Neural cell (in vitro differentiated cells): ENCODE measurements around the gene MRGPRD. TPM values are rescaled to one million over a fixed set of nuclear protein-coding genes. Genes with fewer than 3 reads are reported as not detected.

Source experiments
- H2AFZ ChIP-seq: fragments of 200-600, 300-800 bp; sonication (generic), shearing (Covaris generic); 2 replicates; pipeline ENCODE4 v1.6.0; 2014; ENCODE audit warnings: low read depth, mild to moderate bottlenecking, antibody characterized with exemption, low read length, moderate library complexity
- H3F3A ChIP-seq: fragments of 200-600 bp; shearing (Covaris generic); 2 replicates; pipeline ENCODE4 v1.6.1; 2016; ENCODE audit warnings: mild to moderate bottlenecking, moderate library complexity, mixed read lengths, antibody characterized with exemption, low read length; ENCODE audit not compliant: insufficient read depth, poor library complexity, severe bottlenecking
- H3K27ac ChIP-seq: fragments of 200-600, 300-800 bp; sonication (generic), shearing (Covaris generic); 2 replicates; pipeline ENCODE4 v1.5.1; 2014; ENCODE audit warnings: mild to moderate bottlenecking, low read length, moderate library complexity
- H3K27me3 ChIP-seq: fragments of 300-800, 200-600 bp; sonication (generic), shearing (Covaris generic); 2 replicates; pipeline ENCODE4 v1.6.0; 2014; ENCODE audit warnings: mild to moderate bottlenecking, low read depth, low read length, moderate library complexity; ENCODE audit not compliant: insufficient read depth
- H3K36me3 ChIP-seq: fragments of 300-800, 200-600 bp; sonication (generic), shearing (Covaris generic); 2 replicates; pipeline ENCODE4 v1.5.1; 2014; ENCODE audit warnings: mild to moderate bottlenecking, antibody characterized with exemption, low read length, moderate library complexity; ENCODE audit not compliant: insufficient read depth
- H3K4me2 ChIP-seq: fragments of 300-800, 200-600 bp; sonication (generic), shearing (Covaris generic); 2 replicates; pipeline ENCODE4 v1.6.0; 2014; ENCODE audit warnings: mild to moderate bottlenecking, low read length
- H3K4me3 ChIP-seq: fragments of 300-800, 200-600 bp; sonication (generic), shearing (Covaris generic); 2 replicates; pipeline ENCODE4 v1.5.1; 2014; ENCODE audit warnings: mild to moderate bottlenecking, low read length, moderate library complexity
- H3K79me2 ChIP-seq: fragments of 200-600 bp; shearing (Covaris generic); replicated peaks from 2 replicates; pipeline ENCODE4 v1.6.0; 2014; ENCODE audit warnings: mild to moderate bottlenecking, low read length, moderate library complexity; ENCODE audit not compliant: insufficient read depth
- H3K9ac ChIP-seq: fragments of 300-800, 200-600 bp; sonication (generic), shearing (Covaris generic); 2 replicates; pipeline ENCODE4 v1.6.1; 2016; ENCODE audit warnings: mild to moderate bottlenecking, low read length, mixed read lengths
- H3K9me2 ChIP-seq: fragments of 200-600 bp; shearing (Covaris generic); 2 replicates; pipeline ENCODE4 v1.6.1; 2016; ENCODE audit warnings: mild to moderate bottlenecking, low read length, mixed read lengths; ENCODE audit not compliant: insufficient read depth
- H3K9me3 ChIP-seq: fragments of 200-600, 300-800 bp; sonication (generic), shearing (Covaris generic); 2 replicates; pipeline ENCODE4 v1.6.1; 2016; ENCODE audit warnings: mild to moderate bottlenecking, mixed run types, low read length, moderate library complexity, mixed read lengths
- H4K20me1 ChIP-seq: fragments of 200-600 bp; shearing (Covaris generic); 2 replicates; pipeline ENCODE4 v1.6.1; 2016; ENCODE audit warnings: mild to moderate bottlenecking, mixed run types; ENCODE audit not compliant: insufficient read depth
- EP300 ChIP-seq: fragments of 450-650 bp; conservative IDR thresholded peaks from 2 replicates; pipeline ENCODE4 v1.6.1; 2014; ENCODE audit warnings: antibody characterized with exemption, mild to moderate bottlenecking, moderate library complexity; ENCODE audit not compliant: poor library complexity, severe bottlenecking
- EZH2 ChIP-seq: fragments of 200-600, 300-800 bp; shearing (Covaris generic), sonication (generic); IDR thresholded peaks from 2 replicates; pipeline ENCODE4 v1.6.1; 2014; ENCODE audit warnings: antibody characterized with exemption, low read length, borderline replicate concordance, mild to moderate bottlenecking; ENCODE audit not compliant: insufficient read depth, poor library complexity, severe bottlenecking
- MXI1 ChIP-seq: fragments of 450-650 bp; conservative IDR thresholded peaks from 2 replicates; pipeline ENCODE4 v1.6.1; 2014; ENCODE audit warnings: antibody characterized with exemption, mild to moderate bottlenecking; ENCODE audit not compliant: poor library complexity, severe bottlenecking
- POLR2AphosphoS5 ChIP-seq: IDR thresholded peaks from 2 replicates; pipeline ENCODE4 v1.6.1; 2012
- RAD21 ChIP-seq: fragments of 450-650 bp; conservative IDR thresholded peaks from 2 replicates; pipeline ENCODE4 v1.6.1; 2014; ENCODE audit warnings: antibody characterized with exemption, mild to moderate bottlenecking, moderate library complexity
- SMC3 ChIP-seq: fragments of 450-650 bp; conservative IDR thresholded peaks from 2 replicates; pipeline ENCODE4 v1.6.1; 2014; ENCODE audit warnings: antibody characterized with exemption, mild to moderate bottlenecking, moderate library complexity; ENCODE audit not compliant: poor library complexity
- TAF1 ChIP-seq: IDR thresholded peaks from 2 replicates; pipeline ENCODE4 v1.6.1; 2012; ENCODE audit warnings: low read depth
- polyA plus RNA-seq: library from polyadenylated mRNA; depleted of rRNA; stranded (reverse); fragments of >200 nt; gene quantifications from 2 replicates; pipeline ENCODE4 v1.2.3, GENCODE V29; 2014
- TF ChIP-seq, protein P1 (sequence below): fragments of 450-650 bp; IDR thresholded peaks from 2 replicates; pipeline ENCODE4 v1.5.1; 2014; ENCODE audit warnings: antibody characterized with exemption, mild to moderate bottlenecking, moderate library complexity; ENCODE audit not compliant: poor library complexity, severe bottlenecking
- TF ChIP-seq, protein P2 (sequence below): IDR thresholded peaks from 2 replicates; pipeline ENCODE4 v1.6.1; 2012; ENCODE audit warnings: borderline replicate concordance

Gene MRGPRD
- polyA plus RNA-seq, 1 donor from 2014 or later: not detected

DNA sequence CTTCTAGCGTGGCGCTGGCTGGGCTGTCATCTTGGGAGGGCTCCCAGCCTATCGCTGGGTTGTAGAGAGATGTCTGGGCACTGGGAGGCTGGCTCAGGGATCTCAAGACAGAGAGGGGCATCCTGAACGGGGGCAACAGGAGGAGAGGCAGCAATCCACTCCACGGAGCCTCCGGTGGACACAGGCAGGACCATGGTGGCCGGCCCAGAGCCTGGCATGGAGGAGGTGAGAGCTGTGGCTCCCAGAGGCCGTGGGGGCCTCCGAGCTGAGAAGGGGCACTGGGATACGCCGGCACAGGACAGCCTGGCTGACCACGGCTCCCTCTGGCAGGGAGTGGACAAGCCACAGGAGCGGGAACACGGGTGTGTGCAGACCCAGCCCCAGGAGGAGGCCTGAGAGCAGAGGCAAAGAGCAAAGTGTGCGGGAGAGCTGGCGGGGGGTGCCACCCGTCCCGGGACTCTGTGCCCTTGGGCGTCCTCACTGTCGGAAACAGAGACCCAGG lies 23.1 kb upstream of the MRGPRD start:
- no peak overlapping the region for H3K27ac ChIP-seq
- no peak overlapping the region for H3K4me3 ChIP-seq
- H3K36me3 ChIP-seq: no peaks in the 10 kb centered on the region
- TF ChIP-seq SMC3: no peak
- no peak for TF ChIP-seq EP300
- TF ChIP-seq TAF1: no peak
- no peak overlapping the region for H3K9ac ChIP-seq
- no peaks in the 10 kb centered on the region for H3K9me2 ChIP-seq
- no peaks in the 10 kb centered on the region for H3K79me2 ChIP-seq
- H3K4me2 ChIP-seq: no peak overlapping the region
- H3K9me3 ChIP-seq: no peaks in the 10 kb centered on the region
- no peak overlapping the region for H2AFZ ChIP-seq
- H3K27me3 ChIP-seq: no peaks in the 10 kb centered on the region
- no peaks in the 10 kb centered on the region for H3F3A ChIP-seq
- H4K20me1 ChIP-seq: no peaks in the 10 kb centered on the region

DNA sequence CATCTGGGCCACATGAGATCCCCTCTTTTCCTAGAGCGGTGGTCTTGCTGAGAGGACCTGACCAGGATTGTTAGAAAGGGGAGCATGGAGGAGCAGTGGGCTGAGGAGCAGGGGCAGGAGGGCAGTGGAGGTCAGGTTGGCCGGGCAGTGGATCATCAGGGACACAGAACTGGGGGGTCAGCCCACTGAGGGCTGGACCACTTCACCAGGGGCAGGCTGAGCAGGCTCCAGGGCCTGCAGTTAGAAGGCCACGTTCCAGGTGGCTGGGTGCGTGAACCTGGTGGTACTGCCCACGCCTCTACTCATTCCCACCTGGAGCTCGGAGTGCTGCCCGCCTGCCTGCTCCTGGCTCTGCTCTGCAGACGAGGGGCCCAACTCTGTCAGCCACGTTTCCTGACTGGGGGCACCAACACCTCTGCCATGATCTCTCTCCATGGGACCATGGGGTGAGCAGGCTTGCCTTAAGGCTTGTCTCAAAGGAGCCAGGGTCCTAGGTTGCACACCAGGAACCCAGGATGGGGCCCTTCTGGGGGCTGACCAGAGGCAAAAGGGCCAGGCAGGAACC lies 22.6 kb upstream of the MRGPRD start:
- no peaks in the 10 kb centered on the region for H3K79me2 ChIP-seq
- no peak overlapping the region for H3K27ac ChIP-seq
- no peak overlapping the region for H2AFZ ChIP-seq
- no peaks in the 10 kb centered on the region for H3K9me2 ChIP-seq
- no peaks in the 10 kb centered on the region for H3K9me3 ChIP-seq
- no peaks in the 10 kb centered on the region for H3F3A ChIP-seq
- H3K27me3 ChIP-seq: no peaks in the 10 kb centered on the region
- no peak overlapping the region for H3K4me3 ChIP-seq
- TF ChIP-seq RAD21: no peak
- no peak overlapping the region for H3K9ac ChIP-seq
- H3K4me2 ChIP-seq: no peak overlapping the region
- H3K36me3 ChIP-seq: no peaks in the 10 kb centered on the region
- H4K20me1 ChIP-seq: no peaks in the 10 kb centered on the region

DNA sequence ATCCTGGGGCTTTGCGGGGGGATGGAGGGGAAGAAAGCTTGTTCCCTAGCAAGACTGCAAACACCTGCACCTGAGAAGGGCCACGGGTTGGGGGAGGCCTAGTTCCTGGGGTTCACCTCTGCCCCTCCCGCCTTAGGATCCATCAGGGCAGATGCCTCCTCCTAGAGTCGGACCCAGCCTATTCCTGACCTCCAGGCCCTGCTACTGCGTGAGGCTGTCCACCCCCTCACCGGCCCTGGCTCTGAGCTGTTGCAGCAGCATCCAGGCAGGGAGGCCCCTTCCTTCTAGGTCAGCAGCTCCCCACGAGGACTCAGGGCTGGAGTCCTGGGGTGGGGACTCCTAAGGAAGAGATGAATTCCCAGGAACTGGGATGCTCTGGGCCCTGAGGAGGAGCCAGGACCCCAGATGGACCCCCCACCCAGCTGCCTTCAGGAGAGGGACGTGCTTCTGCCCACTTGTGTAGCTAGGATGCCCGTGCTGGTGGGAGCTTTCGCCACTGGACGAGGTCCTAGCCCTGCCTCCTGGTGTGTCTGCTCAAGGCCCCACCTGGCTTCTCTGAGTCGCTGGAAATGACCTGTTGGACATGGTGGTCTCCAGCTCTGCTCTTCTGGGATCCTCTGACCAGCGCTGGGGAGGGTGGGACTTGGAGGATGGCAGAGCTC lies 21.9 kb upstream of the MRGPRD start:
- Histone ChIP-seq H3K36me3 (no peaks in the 10 kb centered on the region), H3K79me2 (no peaks in the 10 kb centered on the region), H3K4me3 (no peak overlapping the region), H3K9me2 (no peaks in the 10 kb centered on the region), H3K9me3 (no peaks in the 10 kb centered on the region), H3K27me3 (no peaks in the 10 kb centered on the region), H2AFZ (no peak overlapping the region), H4K20me1 (no peaks in the 10 kb centered on the region), H3K9ac (no peak overlapping the region), H3F3A (no peaks in the 10 kb centered on the region), H3K4me2 (no peak overlapping the region), H3K27ac (no peak overlapping the region)
- no peak for TF ChIP-seq POLR2AphosphoS5

DNA sequence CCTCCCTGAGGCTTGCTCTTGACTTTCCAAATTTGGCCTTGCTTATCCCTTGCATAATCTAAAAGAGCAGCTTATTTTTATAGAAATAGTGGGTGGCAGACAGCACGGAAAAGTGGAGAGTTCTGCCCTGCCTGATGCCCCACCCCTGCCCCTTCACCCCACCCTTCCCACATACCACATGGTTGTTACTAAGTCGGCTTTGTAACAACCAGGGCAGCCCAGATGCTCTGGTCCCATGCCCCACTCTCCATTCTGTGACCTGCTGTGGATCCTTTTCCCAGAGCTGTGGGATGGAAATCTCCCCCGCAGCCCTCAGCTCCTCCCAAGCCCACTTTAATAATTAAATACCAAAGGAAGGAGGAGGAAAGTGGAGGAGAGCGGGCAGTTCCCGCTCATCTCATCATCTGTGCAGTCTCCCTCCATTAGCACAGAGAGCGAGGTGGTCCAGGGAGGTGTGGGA lies 21.4 kb upstream of the MRGPRD start:
- no peak overlapping the region for H3K4me3 ChIP-seq
- no peaks in the 10 kb centered on the region for H3K27me3 ChIP-seq
- TF ChIP-seq TAF1 (no peak), MXI1 (no peak), EZH2 (no peak), SMC3 (no peak), POLR2AphosphoS5 (no peak), EP300 (no peak)
- TF ChIP-seq, protein P1, sequence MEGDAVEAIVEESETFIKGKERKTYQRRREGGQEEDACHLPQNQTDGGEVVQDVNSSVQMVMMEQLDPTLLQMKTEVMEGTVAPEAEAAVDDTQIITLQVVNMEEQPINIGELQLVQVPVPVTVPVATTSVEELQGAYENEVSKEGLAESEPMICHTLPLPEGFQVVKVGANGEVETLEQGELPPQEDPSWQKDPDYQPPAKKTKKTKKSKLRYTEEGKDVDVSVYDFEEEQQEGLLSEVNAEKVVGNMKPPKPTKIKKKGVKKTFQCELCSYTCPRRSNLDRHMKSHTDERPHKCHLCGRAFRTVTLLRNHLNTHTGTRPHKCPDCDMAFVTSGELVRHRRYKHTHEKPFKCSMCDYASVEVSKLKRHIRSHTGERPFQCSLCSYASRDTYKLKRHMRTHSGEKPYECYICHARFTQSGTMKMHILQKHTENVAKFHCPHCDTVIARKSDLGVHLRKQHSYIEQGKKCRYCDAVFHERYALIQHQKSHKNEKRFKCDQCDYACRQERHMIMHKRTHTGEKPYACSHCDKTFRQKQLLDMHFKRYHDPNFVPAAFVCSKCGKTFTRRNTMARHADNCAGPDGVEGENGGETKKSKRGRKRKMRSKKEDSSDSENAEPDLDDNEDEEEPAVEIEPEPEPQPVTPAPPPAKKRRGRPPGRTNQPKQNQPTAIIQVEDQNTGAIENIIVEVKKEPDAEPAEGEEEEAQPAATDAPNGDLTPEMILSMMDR: no peak
- TF ChIP-seq, protein P2, sequence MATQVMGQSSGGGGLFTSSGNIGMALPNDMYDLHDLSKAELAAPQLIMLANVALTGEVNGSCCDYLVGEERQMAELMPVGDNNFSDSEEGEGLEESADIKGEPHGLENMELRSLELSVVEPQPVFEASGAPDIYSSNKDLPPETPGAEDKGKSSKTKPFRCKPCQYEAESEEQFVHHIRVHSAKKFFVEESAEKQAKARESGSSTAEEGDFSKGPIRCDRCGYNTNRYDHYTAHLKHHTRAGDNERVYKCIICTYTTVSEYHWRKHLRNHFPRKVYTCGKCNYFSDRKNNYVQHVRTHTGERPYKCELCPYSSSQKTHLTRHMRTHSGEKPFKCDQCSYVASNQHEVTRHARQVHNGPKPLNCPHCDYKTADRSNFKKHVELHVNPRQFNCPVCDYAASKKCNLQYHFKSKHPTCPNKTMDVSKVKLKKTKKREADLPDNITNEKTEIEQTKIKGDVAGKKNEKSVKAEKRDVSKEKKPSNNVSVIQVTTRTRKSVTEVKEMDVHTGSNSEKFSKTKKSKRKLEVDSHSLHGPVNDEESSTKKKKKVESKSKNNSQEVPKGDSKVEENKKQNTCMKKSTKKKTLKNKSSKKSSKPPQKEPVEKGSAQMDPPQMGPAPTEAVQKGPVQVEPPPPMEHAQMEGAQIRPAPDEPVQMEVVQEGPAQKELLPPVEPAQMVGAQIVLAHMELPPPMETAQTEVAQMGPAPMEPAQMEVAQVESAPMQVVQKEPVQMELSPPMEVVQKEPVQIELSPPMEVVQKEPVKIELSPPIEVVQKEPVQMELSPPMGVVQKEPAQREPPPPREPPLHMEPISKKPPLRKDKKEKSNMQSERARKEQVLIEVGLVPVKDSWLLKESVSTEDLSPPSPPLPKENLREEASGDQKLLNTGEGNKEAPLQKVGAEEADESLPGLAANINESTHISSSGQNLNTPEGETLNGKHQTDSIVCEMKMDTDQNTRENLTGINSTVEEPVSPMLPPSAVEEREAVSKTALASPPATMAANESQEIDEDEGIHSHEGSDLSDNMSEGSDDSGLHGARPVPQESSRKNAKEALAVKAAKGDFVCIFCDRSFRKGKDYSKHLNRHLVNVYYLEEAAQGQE: no peak
- no peaks in the 10 kb centered on the region for H3F3A ChIP-seq
- no peak overlapping the region for H2AFZ ChIP-seq
- no peaks in the 10 kb centered on the region for H3K9me3 ChIP-seq
- no peaks in the 10 kb centered on the region for H3K36me3 ChIP-seq
- H3K9me2 ChIP-seq: no peaks in the 10 kb centered on the region
- no peak overlapping the region for H3K4me2 ChIP-seq
- no peaks in the 10 kb centered on the region for H3K79me2 ChIP-seq
- H3K9ac ChIP-seq: no peak overlapping the region
- H4K20me1 ChIP-seq: no peaks in the 10 kb centered on the region
- H3K27ac ChIP-seq: no peak overlapping the region
